T follicular helper cell (primary cell): ENCODE results near the gene DEFB123.

ENCODE experiments used
- DNase-seq: peaks from one replicate; pipeline ENCODE4 v3.0.0-alpha.2; 2020; ENCODE audit warnings: low read depth

Gene DEFB123

DNA sequence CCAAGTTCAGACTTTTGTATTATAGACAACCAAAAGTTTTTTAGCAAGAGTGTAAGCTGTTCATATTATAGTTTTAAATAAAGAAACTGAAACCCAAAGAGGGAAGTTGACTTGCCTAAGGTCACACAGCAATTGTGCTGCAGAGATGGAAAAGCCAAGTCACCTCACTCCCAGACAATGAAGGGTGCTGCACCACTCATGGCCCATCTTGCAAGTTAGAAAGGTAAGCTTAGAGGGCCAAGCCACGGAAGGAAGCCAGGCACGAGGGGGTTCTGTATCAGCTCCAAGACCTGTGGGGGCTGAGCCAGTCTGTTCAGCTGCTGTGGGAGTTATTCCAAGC lies 33.6 kb downstream of the DEFB123 start:
- no peak for DNase-seq

DNA sequence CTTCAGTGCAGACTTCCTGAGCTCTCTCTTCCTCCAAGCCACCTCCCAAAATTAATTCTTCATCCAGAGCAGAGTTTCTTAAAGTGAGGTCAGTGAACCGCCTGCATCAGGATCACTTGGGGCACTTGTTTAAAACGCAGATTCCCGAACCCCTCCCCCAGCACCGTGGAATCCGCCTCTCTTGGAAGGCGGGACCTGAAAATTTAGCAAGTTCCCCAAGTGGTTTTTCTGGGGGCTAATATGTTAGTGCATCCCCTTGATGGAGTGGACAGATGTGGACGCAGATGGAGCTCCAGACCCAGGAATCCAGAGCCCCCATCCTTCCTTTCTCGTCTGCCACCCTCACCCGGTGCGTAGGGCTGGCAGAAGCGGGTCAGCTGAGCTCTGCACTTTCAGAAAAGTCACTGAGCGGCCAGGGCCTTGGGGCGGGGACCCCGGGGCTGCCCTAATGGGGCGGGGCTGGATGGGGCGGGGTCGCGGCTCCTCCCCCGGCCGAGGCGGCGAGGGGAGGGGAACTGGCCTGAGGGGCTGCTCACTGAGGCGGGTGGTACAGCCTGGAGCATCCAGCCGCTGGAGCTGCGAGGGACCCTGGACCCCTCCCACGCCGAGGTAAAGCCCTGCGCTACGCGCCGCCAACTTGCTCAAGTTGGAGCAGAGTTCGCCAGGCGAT lies 34.5 kb downstream of the DEFB123 start, which contains the start of the genes DEFB124 and REM1:
Gene DEFB124 (minus strand): TSS at position 370 of the 670 bp plus-strand sequence. CDS start 2,114 bp downstream, outside the sequence.
Gene REM1 (plus strand): TSS at position 531 of the 670 bp plus-strand sequence. CDS start 1,158 bp downstream, outside the sequence.
- no peak for DNase-seq

DNA sequence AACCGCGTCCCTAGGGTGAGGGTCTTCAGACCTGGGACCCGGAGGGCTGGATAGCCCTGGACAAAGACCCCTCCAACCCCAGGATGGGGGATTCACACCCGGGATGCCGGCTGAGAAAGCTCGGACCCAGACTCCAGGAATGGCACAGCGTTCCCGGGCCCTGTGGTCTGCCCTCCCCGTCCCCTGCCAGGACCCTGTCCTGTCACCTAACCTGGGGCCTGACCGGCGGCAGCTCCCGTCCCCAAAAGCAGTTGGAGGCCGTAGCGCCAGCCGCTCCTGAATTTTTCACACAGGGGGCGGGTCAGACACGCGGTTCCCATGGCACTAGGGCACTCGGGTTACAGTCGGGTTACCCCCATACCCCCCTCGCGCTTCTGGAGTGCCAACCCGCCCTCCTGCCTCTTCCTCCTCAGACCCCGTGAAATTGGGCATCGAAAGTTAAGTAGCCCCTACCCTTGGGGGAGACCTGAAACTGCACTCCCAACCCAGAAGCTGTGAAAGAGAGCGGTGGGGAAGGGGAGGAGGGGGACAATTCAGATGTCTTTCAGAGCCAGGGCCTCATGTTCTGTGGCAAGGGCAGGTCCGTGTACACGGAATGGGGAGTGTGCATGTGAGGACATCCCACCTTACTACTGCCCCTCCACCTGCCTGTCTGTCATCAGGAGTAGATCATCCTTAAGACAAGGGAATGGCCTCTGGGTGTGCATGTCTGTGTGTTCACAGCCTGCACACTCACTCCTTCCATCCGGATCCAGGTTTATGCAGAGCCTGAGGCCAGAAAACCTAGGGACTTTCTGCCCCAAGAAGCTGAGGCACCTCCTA lies 35.3 kb downstream of the DEFB123 start:
- no peak for DNase-seq

DNA sequence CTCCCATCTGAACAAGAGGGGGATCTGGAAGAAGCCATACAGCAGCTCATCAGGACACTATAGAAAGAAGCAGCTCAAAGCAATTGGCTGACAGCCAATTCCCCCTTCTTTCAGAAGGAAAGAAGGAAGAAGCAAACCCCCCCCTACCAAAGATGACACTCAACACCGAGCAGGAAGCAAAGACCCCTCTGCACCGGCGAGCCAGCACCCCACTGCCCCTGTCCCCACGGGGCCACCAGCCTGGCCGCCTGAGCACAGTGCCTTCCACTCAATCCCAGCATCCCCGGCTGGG lies 35.8 kb downstream of the DEFB123 start:
- no peak for DNase-seq

DNA sequence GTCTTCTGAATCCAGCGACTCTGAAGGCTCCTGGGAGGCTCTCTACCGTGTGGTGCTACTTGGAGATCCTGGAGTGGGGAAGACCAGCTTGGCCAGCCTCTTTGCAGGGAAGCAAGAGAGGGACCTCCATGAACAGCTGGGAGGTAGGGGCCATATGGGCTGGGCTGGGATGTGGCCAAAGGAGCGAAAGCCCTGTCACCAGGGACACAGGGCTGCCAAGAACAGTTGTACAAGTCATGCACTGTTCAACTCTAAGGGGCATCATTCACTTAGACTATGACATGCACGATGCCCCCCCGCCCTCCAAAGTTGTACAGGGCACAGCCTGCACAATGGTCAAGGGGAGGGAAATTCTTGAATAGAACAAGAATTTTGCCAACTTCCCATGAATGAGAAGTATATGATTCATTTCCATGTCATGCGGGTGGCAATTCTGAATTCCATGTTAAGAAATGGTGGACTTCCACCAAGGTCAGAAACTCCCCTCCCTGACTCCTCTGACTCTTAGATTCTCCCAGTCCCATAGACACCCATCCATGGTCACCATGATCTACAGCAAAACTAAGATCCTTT lies 36.3 kb downstream of the DEFB123 start:
- DNase-seq: no peak

DNA sequence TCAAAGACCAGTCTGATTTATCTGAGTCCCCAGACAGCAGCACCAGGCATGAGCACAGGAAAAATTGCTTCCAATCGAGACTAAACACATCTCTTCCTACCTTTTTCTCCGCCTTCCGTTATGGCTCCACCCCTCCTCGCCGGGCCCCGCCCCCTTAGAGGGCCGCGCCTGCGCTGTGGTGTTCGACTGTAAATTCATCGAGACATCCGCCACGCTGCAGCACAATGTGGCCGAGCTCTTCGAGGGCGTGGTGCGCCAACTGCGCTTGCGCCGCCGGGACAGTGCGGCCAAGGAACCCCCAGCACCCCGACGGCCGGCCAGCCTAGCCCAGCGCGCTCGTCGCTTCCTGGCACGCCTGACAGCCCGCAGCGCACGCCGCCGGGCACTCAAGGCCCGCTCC lies 43.6 kb downstream of the DEFB123 start:
- DNase-seq: no peak

DNA sequence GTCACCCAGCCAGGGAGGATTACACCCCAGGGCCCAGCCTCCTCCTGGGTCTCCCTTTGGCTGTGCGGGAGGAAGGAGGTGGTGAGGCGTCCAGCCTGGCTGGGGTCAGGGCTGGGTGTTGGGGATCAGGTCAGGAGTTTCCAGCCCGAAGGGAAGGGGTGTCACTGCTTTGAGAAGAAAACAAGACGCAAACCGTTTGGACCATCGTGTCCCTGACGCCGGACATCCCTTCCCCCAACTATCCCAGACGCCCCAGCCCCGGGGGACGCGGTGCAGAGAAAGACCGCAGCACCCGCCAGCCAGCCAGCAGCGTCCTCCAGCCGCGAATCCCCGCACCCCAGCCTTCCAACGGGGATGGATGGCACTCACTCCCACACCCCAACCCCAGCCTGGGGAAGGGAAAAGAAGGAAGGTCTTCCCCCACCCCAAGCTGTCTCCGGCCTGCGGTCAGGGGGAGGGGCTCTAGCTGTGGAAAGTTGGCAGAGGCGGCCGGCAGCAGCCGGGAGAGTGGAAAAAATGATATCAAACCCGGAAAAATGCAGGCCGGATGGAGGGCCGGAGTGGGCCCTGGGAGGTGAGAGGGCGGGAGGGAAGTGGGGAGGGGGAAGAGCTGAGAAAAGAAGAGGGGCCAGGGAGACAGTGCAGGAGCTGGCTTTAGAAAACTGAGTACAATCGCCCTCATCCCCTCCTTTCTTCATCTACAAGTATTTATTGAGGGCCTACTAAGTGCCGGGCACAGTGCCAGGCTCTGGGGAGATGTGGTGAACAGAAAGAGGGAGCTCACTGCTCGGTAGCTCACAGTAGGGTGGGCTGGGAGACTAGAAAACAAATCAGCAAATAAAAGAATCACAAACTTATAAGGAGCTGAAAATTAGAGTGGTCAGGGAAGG lies 45.3 kb downstream of the DEFB123 start:
- DNase-seq: no peak

DNA sequence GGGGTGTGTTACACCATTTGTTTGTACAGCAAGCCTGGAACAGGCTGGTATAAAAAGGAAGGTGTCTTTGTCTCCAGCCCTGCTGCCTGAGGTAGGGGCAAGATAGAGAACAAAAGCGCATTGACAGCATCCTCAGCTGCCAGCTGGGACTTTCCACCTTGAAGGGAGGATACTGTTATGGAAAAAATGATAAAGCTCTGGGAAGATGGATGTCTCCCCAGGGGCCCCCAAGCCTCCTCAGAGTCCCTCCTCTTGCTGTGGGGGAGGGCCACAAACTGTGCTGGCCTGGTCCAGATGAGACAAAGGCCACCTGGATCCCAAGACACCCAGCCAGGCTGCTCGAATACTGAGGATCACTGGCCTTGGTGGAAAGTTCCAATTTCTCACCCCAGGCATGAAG lies 47.7 kb downstream of the DEFB123 start:
- DNase-seq: no peak

DNA sequence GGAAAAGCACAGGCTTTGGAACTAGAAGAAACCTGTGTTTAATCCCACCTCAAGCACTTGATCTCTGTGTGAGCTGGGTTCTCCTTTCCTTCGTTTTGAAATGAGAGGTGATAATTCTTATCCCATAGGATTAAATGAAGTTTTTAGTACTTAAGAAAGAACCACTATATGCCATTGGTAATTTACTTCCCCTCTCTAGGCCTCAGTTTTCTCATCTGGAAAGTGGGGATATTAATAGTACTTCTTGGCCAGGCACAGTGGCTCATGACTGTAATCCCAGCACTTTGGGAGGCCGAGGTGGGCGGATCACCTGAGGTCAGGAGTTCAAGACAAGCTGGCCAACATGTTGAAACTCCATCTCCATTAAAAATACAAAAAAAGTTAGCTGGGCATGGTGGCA lies 48.7 kb downstream of the DEFB123 start:
- no peak for DNase-seq

DNA sequence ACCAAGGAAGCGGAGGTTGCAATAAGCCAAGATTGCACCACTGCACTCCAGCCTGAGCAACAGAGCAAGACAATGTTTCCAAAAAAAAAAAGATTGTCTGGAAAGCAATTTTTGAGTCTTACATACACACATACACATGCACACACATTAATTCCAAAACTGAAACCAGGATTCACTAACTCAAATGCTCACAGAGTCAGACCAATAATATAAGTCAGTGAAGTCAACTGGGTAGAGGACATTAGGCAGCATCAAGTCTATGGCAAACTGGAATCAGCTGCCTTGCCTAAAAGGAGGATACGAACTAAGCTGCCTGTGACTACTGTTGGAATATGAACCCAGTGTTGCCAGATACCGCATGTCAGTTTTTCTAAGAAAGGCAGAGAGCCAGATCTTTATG lies 50.3 kb downstream of the DEFB123 start:
- no peak for DNase-seq

DNA sequence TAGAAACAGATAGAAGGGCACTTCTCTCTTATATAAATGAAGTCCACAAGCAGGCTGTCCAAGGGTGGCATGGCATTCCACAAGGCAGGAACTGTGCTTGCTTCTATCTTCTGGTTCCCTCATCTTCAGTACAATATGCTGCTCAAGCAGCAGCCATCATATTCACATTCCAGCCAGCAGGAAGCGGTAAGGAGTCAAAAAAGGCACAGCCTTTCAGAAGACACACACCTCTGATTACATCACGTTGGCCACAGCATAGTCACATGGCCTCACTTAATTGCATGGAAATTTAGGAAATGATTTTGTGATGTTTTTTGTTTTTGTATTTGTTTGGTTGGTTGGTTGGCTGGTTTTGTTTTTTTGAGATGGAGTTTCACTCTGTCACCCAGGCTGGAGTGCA lies 53.7 kb downstream of the DEFB123 start:
- DNase-seq: no peak

DNA sequence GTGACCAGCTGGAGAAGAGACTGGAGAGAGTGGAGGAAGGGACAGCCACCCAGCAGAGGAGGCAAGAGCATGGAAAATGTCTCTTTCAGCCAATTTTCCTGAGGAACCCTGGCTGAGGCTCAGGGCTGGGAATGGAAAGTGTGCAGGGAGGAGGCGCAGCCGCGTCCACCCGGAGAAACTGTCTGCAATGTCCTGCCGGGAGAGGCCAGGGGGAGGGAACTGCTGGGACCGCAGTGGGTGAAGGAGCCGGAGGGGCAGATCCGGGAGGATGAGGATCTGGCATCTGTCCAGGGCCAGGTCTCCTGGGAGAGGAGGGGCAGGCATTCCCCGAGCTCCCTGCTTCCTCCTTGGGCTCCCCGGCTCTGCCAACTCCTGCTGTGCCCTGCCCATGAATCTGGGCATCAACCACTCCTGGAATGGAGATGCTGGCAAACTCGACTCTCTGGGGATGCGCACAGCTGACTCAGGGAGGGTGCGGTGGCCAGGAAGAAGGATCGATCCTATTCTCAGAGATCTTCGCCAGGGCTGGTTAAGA lies 56.4 kb downstream of the DEFB123 start:
- DNase-seq: no peak

DNA sequence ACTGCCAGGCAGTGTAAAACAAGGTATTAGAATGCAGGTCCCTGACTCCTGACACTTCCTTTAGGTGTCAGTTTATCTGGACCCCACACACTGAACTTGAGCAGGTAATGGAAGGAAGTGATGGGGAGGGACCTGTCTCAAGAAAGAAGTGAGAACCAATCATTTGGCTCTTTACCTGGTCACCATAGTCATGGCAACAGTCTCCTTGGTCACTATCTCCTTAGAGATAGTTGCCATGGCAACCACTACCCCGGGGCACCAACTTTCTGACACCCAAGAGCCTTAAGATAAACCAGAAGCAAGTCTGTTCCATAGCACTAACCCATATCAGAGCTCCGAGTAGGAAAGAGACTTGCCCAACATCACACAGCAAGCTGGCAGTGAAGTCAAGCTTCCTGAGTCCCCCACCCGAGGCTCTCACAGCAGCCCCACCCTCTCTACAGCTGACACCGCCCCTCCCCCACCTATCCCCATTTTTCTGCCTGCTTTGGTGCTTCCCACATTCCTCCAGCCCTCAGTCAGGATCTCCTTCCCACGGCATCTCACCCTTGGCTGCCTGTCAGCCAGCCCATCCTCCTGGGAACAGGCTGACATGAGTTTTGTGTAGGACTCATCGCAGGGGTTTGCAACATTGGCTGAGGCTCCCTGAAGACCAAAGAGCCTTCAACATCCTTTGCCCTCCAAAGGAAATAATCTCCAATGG lies 57.6 kb downstream of the DEFB123 start:
- no peak for DNase-seq
